ENCODE measurements around the gene CAMTA1. TPM values are rescaled to one million over a fixed set of nuclear protein-coding genes. Genes with fewer than 3 reads are reported as not detected.

The CAMTA1 gene
- total RNA-seq, 1 donor from 2014 or later, result 34.4 TPM

GRCh38 chr1:7553042-7553690, 767.9 kb downstream of the CAMTA1 start:
- ATAC-seq, result no peak

DNA sequence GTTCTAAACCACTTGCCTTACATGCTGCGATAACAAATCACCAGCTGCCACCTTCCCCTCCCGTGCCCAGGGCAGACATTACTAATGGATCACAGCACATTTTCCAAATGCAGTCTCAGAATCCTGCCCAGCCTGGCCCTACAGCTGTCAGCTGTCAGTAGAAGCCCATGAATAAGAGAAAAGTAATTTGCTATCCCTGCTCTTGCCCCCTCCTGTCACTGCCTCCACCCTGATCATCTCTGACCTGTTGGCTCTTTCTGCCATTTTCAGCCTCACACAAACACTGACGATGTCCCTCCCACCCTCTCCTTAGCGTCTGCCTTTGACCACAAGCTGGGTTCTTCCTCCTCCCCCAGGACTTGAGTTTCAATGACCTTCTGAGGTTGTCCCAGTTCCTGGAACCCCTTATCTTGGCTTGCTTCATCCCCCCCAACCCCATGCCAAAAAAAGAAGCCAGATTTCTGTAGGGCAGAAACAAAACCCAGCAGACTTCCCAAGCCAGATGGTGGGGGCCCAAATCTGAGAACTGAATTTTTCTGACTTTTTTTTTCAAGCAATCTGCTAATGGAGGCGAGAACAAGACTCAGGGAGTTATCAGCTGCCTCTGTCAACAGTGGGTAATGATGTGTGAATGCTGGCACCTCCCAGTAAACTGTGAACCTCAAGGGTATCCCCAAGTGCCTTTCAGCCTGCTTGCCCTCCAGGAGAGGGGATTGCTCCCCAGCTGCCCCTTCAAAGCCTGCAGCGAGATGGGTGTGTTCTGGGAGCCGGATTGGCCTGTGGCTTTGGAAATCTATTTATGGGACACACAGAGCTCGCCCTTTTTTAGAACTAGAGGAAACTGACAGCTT, 769.4 kb downstream of the CAMTA1 start:
- no peak for ATAC-seq

GRCh38 chr1:7555391-7556185, 770.3 kb downstream of the CAMTA1 start:
- no peak for ATAC-seq

- ATAC-seq, result no peak
These were observed 772.1 kb downstream of the CAMTA1 start for GRCh38 chr1:7557301-7557891.

- no peak for ATAC-seq
These were observed 772.8 kb downstream of the CAMTA1 start for GRCh38 chr1:7558041-7558461.

- ATAC-seq, result no peak
These were observed 773.2 kb downstream of the CAMTA1 start for GRCh38 chr1:7558481-7558880.

DNA sequence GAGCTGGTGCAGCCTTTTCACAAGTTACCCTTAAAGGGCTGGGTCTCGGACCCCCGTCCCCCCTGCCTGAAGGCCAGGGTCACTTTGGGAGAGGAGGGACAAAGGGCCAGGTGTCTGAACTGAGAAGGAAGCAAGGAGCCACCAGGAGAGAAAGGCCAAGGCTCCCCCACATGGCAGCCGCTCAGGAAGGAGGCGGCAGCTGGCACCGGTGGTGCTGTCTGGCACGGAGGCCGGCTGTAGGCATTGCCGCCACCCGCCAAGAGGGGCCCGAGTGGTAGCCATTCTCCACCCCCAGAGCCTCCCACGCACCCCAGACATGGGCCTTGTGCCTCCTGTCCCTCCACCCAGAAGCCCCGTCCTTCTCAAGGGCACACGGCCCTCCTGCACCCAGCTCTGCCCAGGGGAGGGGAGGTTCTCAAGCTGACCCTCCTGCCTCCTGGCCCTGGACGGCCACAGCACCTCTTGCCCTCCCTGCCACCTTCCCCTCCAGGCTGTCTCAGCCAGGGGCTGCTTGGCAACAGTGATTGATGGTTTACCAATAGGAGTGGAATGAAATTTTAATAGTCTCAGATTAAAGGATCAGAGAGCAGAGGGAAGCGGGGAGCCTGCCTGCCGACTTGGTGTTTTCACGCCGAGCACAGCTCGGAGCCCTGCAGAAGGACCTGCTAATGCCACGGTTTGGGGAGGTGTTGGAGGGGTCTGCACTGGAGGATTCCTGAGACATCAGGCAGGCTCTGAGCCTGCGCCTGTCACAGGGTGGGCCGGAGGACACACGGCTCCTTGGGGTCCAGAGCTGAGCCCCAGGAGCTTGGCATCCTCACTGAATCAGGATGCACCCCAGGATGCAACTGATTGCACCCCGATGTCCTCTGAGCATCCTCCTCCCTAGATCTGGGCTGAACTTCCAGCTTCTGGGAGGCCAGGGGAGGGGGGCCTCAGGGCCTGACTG, 773.9 kb downstream of the CAMTA1 start:
- ATAC-seq, result no peak

DNA sequence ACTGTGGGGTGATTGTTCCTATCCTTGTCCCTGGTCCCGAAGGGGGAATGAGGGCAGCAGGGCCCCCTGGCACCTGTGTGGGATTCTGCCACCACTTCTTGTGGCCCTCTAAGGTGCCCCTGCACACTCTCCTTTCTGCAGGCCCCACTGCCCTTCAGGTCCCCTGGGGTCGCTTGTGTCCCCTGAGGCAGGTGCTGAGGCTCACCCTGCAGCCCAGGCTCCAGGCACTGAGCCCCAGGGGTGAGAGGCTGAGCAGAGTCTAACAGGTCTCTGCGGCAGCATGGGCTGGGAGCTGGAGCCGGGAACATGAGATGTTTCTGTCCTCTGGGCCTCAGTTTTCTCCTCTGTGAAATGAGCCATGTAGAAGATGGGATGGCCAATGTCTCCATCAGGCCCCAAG, 774.9 kb downstream of the CAMTA1 start:
- ATAC-seq, result no peak

GRCh38 chr1:7560601-7561181, 775.4 kb downstream of the CAMTA1 start:
- no peak for ATAC-seq

DNA sequence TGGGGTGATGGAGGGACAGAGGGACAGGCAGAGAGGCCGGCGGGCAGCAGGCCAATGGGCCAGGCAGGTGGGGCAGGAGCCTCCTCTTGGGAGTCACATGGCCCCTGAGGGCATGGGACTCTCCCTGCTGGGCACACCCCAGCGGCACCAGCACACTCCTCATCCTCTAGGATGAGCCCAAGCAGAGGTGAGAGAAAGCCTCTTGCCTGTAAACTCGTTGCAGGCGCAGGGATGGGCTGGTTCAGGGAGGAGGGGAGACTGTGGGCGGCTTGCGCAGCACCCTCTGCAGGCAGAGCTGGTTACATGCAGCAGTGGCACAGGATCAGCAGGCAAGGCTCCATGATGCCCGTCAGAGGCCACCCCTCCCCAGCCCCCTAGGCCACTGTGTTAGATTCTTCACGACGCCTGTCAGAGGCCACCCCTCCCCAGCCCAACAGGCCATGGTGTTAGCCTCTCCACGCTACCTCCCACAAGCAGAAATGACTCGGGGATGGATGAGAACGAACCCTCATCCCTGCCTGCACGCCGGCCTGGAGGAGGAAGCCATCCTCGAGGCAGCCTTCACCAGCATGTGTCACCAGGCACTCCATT, 776.2 kb downstream of the CAMTA1 start:
- no peak for ATAC-seq

- no peak for ATAC-seq
These were observed 776.9 kb downstream of the CAMTA1 start for GRCh38 chr1:7561936-7562728.

DNA sequence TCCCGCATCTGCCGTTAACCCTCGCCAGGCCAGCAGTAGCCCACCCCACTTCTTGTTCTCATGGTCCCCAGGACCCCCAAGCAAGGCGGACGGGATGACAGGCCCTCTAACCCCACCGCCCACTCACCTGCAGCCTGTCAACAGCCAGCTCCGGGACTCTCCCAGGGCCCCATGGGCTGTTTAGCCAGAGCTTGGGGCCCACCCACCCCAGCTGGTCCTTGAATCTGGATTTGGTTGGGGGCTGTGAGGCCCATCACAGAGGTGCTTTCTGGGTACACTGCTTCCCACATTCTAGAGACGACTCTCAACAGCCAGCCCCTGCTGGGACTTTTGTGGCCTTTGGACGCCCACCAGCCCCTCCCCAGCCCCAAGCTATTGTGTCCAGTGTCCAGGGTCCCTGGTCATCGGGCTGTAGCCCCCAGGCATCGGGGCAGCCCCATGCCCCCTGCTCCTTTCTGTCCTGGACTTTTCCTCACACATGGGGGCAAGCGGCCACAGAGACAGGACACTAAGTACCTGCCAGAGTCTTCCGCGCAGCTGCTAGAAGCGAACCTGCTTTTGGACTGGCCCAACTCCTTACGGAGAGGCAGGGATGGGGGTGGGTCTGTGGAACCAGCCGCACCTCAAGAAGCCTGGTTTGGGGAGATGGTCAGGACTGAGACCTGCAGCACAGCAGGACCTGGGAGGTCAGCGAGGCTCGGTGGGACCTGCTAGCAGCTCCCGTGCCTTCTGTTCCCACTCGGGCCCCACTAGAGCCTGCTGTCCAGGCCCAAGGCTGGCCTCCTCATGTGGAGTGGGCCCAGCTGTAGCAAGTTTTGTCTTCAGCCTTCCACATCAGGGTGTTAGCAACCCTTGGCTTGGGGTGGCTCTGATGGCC, 777.7 kb downstream of the CAMTA1 start:
- ATAC-seq, result no peak

- ATAC-seq, result no peak
These were observed 778.9 kb downstream of the CAMTA1 start for GRCh38 chr1:7564137-7564536.

GRCh38 chr1:7565099-7565750, 780.0 kb downstream of the CAMTA1 start:
- no peak for ATAC-seq

- no peak for ATAC-seq
These were observed 781.4 kb downstream of the CAMTA1 start for GRCh38 chr1:7566417-7567375.

DNA sequence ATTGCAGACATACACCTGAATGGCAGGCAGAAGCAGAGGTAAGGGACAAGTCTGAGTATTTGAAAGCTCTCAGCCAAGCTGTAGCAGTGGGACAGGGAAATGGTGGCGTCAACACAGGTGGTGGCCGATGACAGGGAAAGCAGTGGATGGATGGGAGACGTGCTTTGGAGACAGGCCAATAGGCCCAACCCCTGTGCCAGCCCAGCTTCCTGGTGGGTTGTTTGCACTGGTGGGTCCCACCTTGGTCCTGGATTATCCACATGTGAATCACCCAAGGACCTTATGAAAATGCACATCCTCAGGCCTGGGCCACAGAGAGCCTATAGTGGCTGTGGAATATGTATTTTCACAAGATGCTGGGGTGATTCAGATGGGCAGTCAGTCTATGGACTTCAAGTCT, 782.1 kb downstream of the CAMTA1 start:
- ATAC-seq, result no peak

GRCh38 chr1:7568053-7568452, 782.8 kb downstream of the CAMTA1 start:
- no peak for ATAC-seq
